Measurements from ENCODE around the gene ADAT2.

Gene ADAT2

GRCh38 chr6:143399176-143399575, 51.3 kb downstream of the ADAT2 start:
- Histone ChIP-seq H3K4me3 (no peak overlapping the region), H3K27ac (no peak overlapping the region)
- no peak for DNase-seq (ENCODE audit: low spot score)
- TF ChIP-seq, protein P1, sequence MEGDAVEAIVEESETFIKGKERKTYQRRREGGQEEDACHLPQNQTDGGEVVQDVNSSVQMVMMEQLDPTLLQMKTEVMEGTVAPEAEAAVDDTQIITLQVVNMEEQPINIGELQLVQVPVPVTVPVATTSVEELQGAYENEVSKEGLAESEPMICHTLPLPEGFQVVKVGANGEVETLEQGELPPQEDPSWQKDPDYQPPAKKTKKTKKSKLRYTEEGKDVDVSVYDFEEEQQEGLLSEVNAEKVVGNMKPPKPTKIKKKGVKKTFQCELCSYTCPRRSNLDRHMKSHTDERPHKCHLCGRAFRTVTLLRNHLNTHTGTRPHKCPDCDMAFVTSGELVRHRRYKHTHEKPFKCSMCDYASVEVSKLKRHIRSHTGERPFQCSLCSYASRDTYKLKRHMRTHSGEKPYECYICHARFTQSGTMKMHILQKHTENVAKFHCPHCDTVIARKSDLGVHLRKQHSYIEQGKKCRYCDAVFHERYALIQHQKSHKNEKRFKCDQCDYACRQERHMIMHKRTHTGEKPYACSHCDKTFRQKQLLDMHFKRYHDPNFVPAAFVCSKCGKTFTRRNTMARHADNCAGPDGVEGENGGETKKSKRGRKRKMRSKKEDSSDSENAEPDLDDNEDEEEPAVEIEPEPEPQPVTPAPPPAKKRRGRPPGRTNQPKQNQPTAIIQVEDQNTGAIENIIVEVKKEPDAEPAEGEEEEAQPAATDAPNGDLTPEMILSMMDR (IDR thresholded peaks at IDR 0.05) = no peak

GRCh38 chr6:143397227-143398222, 53.0 kb downstream of the ADAT2 start:
- no peak overlapping the region for H3K4me3 ChIP-seq
- no peak overlapping the region for H3K27ac ChIP-seq
- TF ChIP-seq, protein P1 (IDR thresholded peaks at IDR 0.05) = no peak
- DNase-seq (ENCODE audit: low spot score) = no peak

- H3K4me3 ChIP-seq = no peak overlapping the region
- H3K27ac ChIP-seq = no peak overlapping the region
- no peak for DNase-seq (ENCODE audit: low spot score)
- TF ChIP-seq, protein P1 (IDR thresholded peaks at IDR 0.05) = no peak
Measured at GRCh38 chr6:143396497-143397226, 53.8 kb downstream of the ADAT2 start.

- no peak overlapping the region for H3K27ac ChIP-seq
- H3K4me3 ChIP-seq = no peak overlapping the region
- TF ChIP-seq, protein P1 (IDR thresholded peaks at IDR 0.05) = no peak
Measured at GRCh38 chr6:143395699-143396098, 54.8 kb downstream of the ADAT2 start.

GRCh38 chr6:143394389-143394788, 56.1 kb downstream of the ADAT2 start:
- TF ChIP-seq, protein P1 (IDR thresholded peaks at IDR 0.05) = no peak
- Histone ChIP-seq H3K4me3 (no peak overlapping the region), H3K27ac (no peak overlapping the region)
- DNase-seq (ENCODE audit: low spot score) = no peak

More at GRCh38 chr6:143395699-143396098, 54.8 kb downstream of the ADAT2 start:
- no peak for DNase-seq (ENCODE audit: low spot score)

GRCh38 chr6:143390278-143390677, 60.2 kb downstream of the ADAT2 start:
- TF ChIP-seq, protein P1 (IDR thresholded peaks at IDR 0.05) = no peak
- Histone ChIP-seq H3K27ac (no peak overlapping the region), H3K4me3 (no peak overlapping the region)
- no peak for DNase-seq (ENCODE audit: low spot score)

Measured in coronary artery (tissue), 2 donors.